Neural cell (in vitro differentiated cells): ENCODE data around the gene MRPS26. TPM values are rescaled to one million over a fixed set of nuclear protein-coding genes. Genes with fewer than 3 reads are reported as not detected.

Source experiments
- H2AFZ ChIP-seq: fragments of 200-600, 300-800 bp; sonication (generic), shearing (Covaris generic); 2 replicates; pipeline ENCODE4 v1.6.0; 2014; ENCODE audit warnings: low read depth, mild to moderate bottlenecking, antibody characterized with exemption, low read length, moderate library complexity
- H3F3A ChIP-seq: fragments of 200-600 bp; shearing (Covaris generic); 2 replicates; pipeline ENCODE4 v1.6.1; 2016; ENCODE audit warnings: mild to moderate bottlenecking, moderate library complexity, mixed read lengths, antibody characterized with exemption, low read length; ENCODE audit not compliant: insufficient read depth, poor library complexity, severe bottlenecking
- H3K27ac ChIP-seq: fragments of 200-600, 300-800 bp; sonication (generic), shearing (Covaris generic); 2 replicates; pipeline ENCODE4 v1.5.1; 2014; ENCODE audit warnings: mild to moderate bottlenecking, low read length, moderate library complexity
- H3K27me3 ChIP-seq: fragments of 300-800, 200-600 bp; sonication (generic), shearing (Covaris generic); 2 replicates; pipeline ENCODE4 v1.6.0; 2014; ENCODE audit warnings: mild to moderate bottlenecking, low read depth, low read length, moderate library complexity; ENCODE audit not compliant: insufficient read depth
- H3K36me3 ChIP-seq: fragments of 300-800, 200-600 bp; sonication (generic), shearing (Covaris generic); 2 replicates; pipeline ENCODE4 v1.5.1; 2014; ENCODE audit warnings: mild to moderate bottlenecking, antibody characterized with exemption, low read length, moderate library complexity; ENCODE audit not compliant: insufficient read depth
- H3K4me2 ChIP-seq: fragments of 300-800, 200-600 bp; sonication (generic), shearing (Covaris generic); 2 replicates; pipeline ENCODE4 v1.6.0; 2014; ENCODE audit warnings: mild to moderate bottlenecking, low read length
- H3K4me3 ChIP-seq: fragments of 300-800, 200-600 bp; sonication (generic), shearing (Covaris generic); 2 replicates; pipeline ENCODE4 v1.5.1; 2014; ENCODE audit warnings: mild to moderate bottlenecking, low read length, moderate library complexity
- H3K79me2 ChIP-seq: fragments of 200-600 bp; shearing (Covaris generic); replicated peaks from 2 replicates; pipeline ENCODE4 v1.6.0; 2014; ENCODE audit warnings: mild to moderate bottlenecking, low read length, moderate library complexity; ENCODE audit not compliant: insufficient read depth
- H3K9ac ChIP-seq: fragments of 300-800, 200-600 bp; sonication (generic), shearing (Covaris generic); 2 replicates; pipeline ENCODE4 v1.6.1; 2016; ENCODE audit warnings: mild to moderate bottlenecking, low read length, mixed read lengths
- H3K9me2 ChIP-seq: fragments of 200-600 bp; shearing (Covaris generic); 2 replicates; pipeline ENCODE4 v1.6.1; 2016; ENCODE audit warnings: mild to moderate bottlenecking, low read length, mixed read lengths; ENCODE audit not compliant: insufficient read depth
- H3K9me3 ChIP-seq: fragments of 200-600, 300-800 bp; sonication (generic), shearing (Covaris generic); 2 replicates; pipeline ENCODE4 v1.6.1; 2016; ENCODE audit warnings: mild to moderate bottlenecking, mixed run types, low read length, moderate library complexity, mixed read lengths
- H4K20me1 ChIP-seq: fragments of 200-600 bp; shearing (Covaris generic); 2 replicates; pipeline ENCODE4 v1.6.1; 2016; ENCODE audit warnings: mild to moderate bottlenecking, mixed run types; ENCODE audit not compliant: insufficient read depth
- EP300 ChIP-seq: fragments of 450-650 bp; conservative IDR thresholded peaks from 2 replicates; pipeline ENCODE4 v1.6.1; 2014; ENCODE audit warnings: antibody characterized with exemption, mild to moderate bottlenecking, moderate library complexity; ENCODE audit not compliant: poor library complexity, severe bottlenecking
- EZH2 ChIP-seq: fragments of 200-600, 300-800 bp; shearing (Covaris generic), sonication (generic); IDR thresholded peaks from 2 replicates; pipeline ENCODE4 v1.6.1; 2014; ENCODE audit warnings: antibody characterized with exemption, low read length, borderline replicate concordance, mild to moderate bottlenecking; ENCODE audit not compliant: insufficient read depth, poor library complexity, severe bottlenecking
- MXI1 ChIP-seq: fragments of 450-650 bp; conservative IDR thresholded peaks from 2 replicates; pipeline ENCODE4 v1.6.1; 2014; ENCODE audit warnings: antibody characterized with exemption, mild to moderate bottlenecking; ENCODE audit not compliant: poor library complexity, severe bottlenecking
- POLR2AphosphoS5 ChIP-seq: IDR thresholded peaks from 2 replicates; pipeline ENCODE4 v1.6.1; 2012
- RAD21 ChIP-seq: fragments of 450-650 bp; conservative IDR thresholded peaks from 2 replicates; pipeline ENCODE4 v1.6.1; 2014; ENCODE audit warnings: antibody characterized with exemption, mild to moderate bottlenecking, moderate library complexity
- REST ChIP-seq: IDR thresholded peaks from 2 replicates; pipeline ENCODE4 v1.6.1; 2012; ENCODE audit warnings: borderline replicate concordance
- SMC3 ChIP-seq: fragments of 450-650 bp; conservative IDR thresholded peaks from 2 replicates; pipeline ENCODE4 v1.6.1; 2014; ENCODE audit warnings: antibody characterized with exemption, mild to moderate bottlenecking, moderate library complexity; ENCODE audit not compliant: poor library complexity
- polyA plus RNA-seq: library from polyadenylated mRNA; depleted of rRNA; stranded (reverse); fragments of >200 nt; gene quantifications from 2 replicates; pipeline ENCODE4 v1.2.3, GENCODE V29; 2014
- TF ChIP-seq, protein P1 (sequence below): fragments of 450-650 bp; IDR thresholded peaks from 2 replicates; pipeline ENCODE4 v1.5.1; 2014; ENCODE audit warnings: antibody characterized with exemption, mild to moderate bottlenecking, moderate library complexity; ENCODE audit not compliant: poor library complexity, severe bottlenecking

MRPS26 gene
- polyA plus RNA-seq, 1 donor from 2014 or later = 134 TPM

- Histone ChIP-seq H3K27me3 (peaks cover 17% of the 10 kb centered on the region), H3K9ac (no peak overlapping the region), H3K9me3 (no peaks in the 10 kb centered on the region), H2AFZ (no peak overlapping the region), H3K27ac (no peak overlapping the region), H3K9me2 (no peaks in the 10 kb centered on the region), H3F3A (no peaks in the 10 kb centered on the region), H3K36me3 (no peaks in the 10 kb centered on the region), H4K20me1 (no peaks in the 10 kb centered on the region), H3K4me2 (no peak overlapping the region), H3K79me2 (no peaks in the 10 kb centered on the region), H3K4me3 (no peak overlapping the region)
- TF ChIP-seq EZH2 (no peak), POLR2AphosphoS5 (no peak)
Measured at GRCh38 chr20:3067139-3068014, 21.5 kb downstream of the MRPS26 start.

GRCh38 chr20:3068075-3068474 is 22.2 kb downstream of the MRPS26 start:
- Histone ChIP-seq H3K9me2 (no peaks in the 10 kb centered on the region), H3K9ac (no peak overlapping the region), H4K20me1 (no peaks in the 10 kb centered on the region), H2AFZ (no peak overlapping the region), H3F3A (no peaks in the 10 kb centered on the region), H3K79me2 (no peaks in the 10 kb centered on the region), H3K4me3 (no peak overlapping the region), H3K27me3 (peaks cover 24% of the 10 kb centered on the region), H3K27ac (no peak overlapping the region), H3K36me3 (no peaks in the 10 kb centered on the region), H3K4me2 (no peak overlapping the region), H3K9me3 (no peaks in the 10 kb centered on the region)
- TF ChIP-seq POLR2AphosphoS5 (no peak), EZH2 (no peak), MXI1 (no peak), SMC3 (no peak), RAD21 (no peak), EP300 (no peak), REST (no peak)
- TF ChIP-seq, protein P1, sequence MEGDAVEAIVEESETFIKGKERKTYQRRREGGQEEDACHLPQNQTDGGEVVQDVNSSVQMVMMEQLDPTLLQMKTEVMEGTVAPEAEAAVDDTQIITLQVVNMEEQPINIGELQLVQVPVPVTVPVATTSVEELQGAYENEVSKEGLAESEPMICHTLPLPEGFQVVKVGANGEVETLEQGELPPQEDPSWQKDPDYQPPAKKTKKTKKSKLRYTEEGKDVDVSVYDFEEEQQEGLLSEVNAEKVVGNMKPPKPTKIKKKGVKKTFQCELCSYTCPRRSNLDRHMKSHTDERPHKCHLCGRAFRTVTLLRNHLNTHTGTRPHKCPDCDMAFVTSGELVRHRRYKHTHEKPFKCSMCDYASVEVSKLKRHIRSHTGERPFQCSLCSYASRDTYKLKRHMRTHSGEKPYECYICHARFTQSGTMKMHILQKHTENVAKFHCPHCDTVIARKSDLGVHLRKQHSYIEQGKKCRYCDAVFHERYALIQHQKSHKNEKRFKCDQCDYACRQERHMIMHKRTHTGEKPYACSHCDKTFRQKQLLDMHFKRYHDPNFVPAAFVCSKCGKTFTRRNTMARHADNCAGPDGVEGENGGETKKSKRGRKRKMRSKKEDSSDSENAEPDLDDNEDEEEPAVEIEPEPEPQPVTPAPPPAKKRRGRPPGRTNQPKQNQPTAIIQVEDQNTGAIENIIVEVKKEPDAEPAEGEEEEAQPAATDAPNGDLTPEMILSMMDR = no peak
